Esophagus muscularis mucosa (tissue), 4 donors: Measurements from ENCODE around the gene MACROD2.

Experiments
- CTCF ChIP-seq, 3 experiments: fragments of 200-600 bp in 2 of 3; fragments of 450-650 bp in 1 of 3; sonication (generic) in 2 of 3; IDR thresholded peaks; one replicate each; pipeline ENCODE4 v1.5.1; 2017 to 2019; ENCODE audit warnings: antibody characterized with exemption in 3 of 3, mild to moderate bottlenecking in 2 of 3, moderate library complexity in 1 of 3
- EP300 ChIP-seq: sonication (generic); formaldehyde crosslinking; IDR thresholded peaks from one replicate; pipeline ENCODE4 v1.6.1; 2017; ENCODE audit warnings: antibody characterized with exemption
- POLR2A ChIP-seq: fragments of 450-650 bp; IDR thresholded peaks from one replicate; pipeline ENCODE4 v1.6.1; 2017; ENCODE audit warnings: antibody characterized with exemption, moderate library complexity, mild to moderate bottlenecking, low read depth
- POLR2AphosphoS5 ChIP-seq, 2 donors: sonication (generic); formaldehyde crosslinking; IDR thresholded peaks; one replicate each; pipeline ENCODE4 v1.6.1; 2017; ENCODE audit warnings: antibody characterized with exemption in 2 of 2

GRCh38 chr20:15026759-15027158 is 1031.4 kb downstream of the MACROD2 start:
- no peak for TF ChIP-seq CTCF (IDR thresholded peaks at IDR 0.05)
- no peak for TF ChIP-seq EP300
- TF ChIP-seq POLR2A, result no peak
- no peak for TF ChIP-seq POLR2AphosphoS5 (IDR thresholded peaks at IDR 0.05)
